ENCODE measurements around the gene CDC14A. TPM values are rescaled to one million over a fixed set of nuclear protein-coding genes. Genes with fewer than 3 reads are reported as not detected.

The CDC14A gene
- total and polyA plus RNA-seq, 2 donors: 8.3 to 9.8 TPM

DNA sequence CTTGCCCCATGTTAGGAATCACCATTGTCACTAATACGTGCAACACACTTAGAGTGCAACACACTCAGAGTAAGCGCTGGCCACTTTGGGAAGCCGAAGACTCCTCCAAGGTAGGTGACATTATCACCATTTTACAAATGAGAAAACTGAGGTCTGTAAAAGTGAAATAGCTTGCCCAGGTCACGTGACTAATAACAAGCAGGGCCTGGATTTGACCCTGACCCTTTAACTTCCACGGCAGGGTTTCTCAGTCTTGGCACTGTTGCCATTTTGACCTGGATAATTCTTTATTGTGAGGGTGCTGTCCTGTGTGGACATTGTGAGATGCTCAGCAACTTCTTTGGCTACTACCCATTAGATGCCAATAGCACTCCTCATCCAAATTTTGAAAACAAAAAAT lies 177.8 kb downstream of the CDC14A start:
- Histone ChIP-seq H3K27ac (ENCODE audit: low read depth in 1 of 2, low read length in 1 of 2) (no peak overlapping the region), H3K9me3 (ENCODE audit: control insufficient read depth in 2 of 2, insufficient read depth in 1 of 2, low read length in 1 of 2) (no peaks in the 10 kb centered on the region), H3K4me1 (ENCODE audit: control insufficient read depth in 2 of 2, insufficient read depth in 2 of 2, low read length in 2 of 2) (no peaks in the 10 kb centered on the region), H3K27me3 (ENCODE audit: control insufficient read depth in 2 of 2, insufficient read depth in 1 of 2, low read length in 1 of 2) (no peaks in the 10 kb centered on the region), H3K4me3 (ENCODE audit: low read length in 2 of 2) (no peak overlapping the region), H3K36me3 (ENCODE audit: control insufficient read depth in 2 of 2, insufficient read depth in 2 of 2, low read length in 1 of 2) (no peaks in the 10 kb centered on the region)
- DNase-seq (ENCODE audit: low read depth in 6 of 9, low spot score in 9 of 9): no peak
- 98% methylated on average over 5 of the region's 5 CpGs for WGBS

DNA sequence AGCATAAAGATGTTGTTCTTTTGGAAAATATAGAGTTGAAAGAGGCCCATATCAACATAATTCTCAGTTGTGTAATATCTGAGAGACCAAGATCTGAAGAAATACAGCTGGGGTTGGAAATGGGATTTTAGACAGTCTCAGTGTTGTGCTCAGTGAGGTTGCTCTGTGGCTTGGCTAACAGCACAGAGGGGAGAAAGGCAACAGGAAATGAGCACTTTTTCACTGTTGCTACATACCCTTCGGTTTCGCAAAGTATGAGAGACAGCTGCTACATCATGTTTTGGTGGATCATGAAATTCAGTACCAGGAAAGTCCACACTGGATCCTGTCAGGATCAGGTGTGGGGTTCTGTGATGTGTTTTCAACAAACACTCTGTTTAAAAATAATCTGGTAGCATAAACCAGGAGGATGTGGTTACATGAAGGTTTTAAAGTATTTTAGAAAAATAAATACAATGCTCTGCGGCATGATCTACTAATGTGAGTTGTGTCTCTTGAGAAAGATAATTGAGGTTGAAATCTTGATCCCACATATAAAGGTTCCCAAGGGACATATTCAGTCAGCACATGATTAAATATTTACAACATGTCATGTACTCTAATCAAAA lies 178.7 kb downstream of the CDC14A start:
- Histone ChIP-seq H3K9me3 (ENCODE audit: control insufficient read depth in 2 of 2, insufficient read depth in 1 of 2, low read length in 1 of 2) (no peaks in the 10 kb centered on the region), H3K27ac (ENCODE audit: low read depth in 1 of 2, low read length in 1 of 2) (peak overlapping the region in 1 of 2 donors; percentile 40), H3K27me3 (ENCODE audit: control insufficient read depth in 2 of 2, insufficient read depth in 1 of 2, low read length in 1 of 2) (peaks cover 0 to 2% of the 10 kb centered on the region in 2 donors), H3K4me1 (ENCODE audit: control insufficient read depth in 2 of 2, insufficient read depth in 2 of 2, low read length in 2 of 2) (no peaks in the 10 kb centered on the region), H3K4me3 (ENCODE audit: low read length in 2 of 2) (no peak overlapping the region), H3K36me3 (ENCODE audit: control insufficient read depth in 2 of 2, insufficient read depth in 2 of 2, low read length in 1 of 2) (no peaks in the 10 kb centered on the region)
- 12% methylated on average over 3 of the region's 3 CpGs for WGBS
- peak in 3 of 9 donors; percentile 17 to 68 (median 29) for DNase-seq (ENCODE audit: low read depth in 6 of 9, low spot score in 9 of 9)

DNA sequence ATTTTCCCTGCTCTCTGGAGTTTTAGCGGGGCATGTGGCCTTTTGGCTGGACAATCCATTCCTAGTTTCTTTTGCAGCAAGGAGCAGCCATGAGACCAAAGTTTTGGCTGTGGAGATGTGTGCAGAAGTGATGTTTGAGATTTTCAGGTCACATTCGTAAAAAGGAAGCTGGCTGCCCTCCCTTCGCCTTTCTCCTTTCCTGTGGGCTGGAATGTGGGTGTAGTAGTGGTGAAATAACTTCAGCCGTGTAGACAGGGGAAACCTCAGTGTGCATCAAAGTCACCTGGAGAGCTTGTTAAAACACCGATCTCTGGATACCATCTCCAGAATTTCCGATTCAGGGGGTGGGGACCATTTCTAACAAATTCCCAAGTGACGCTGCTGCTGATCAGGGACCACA lies 180.3 kb downstream of the CDC14A start:
- Histone ChIP-seq H3K4me1 (ENCODE audit: control insufficient read depth in 2 of 2, insufficient read depth in 2 of 2, low read length in 2 of 2) (no peaks in the 10 kb centered on the region), H3K27me3 (ENCODE audit: control insufficient read depth in 2 of 2, insufficient read depth in 1 of 2, low read length in 1 of 2) (peaks cover 2 to 7% of the 10 kb centered on the region in 2 donors), H3K36me3 (ENCODE audit: control insufficient read depth in 2 of 2, insufficient read depth in 2 of 2, low read length in 1 of 2) (no peaks in the 10 kb centered on the region), H3K27ac (ENCODE audit: low read depth in 1 of 2, low read length in 1 of 2) (no peak overlapping the region), H3K9me3 (ENCODE audit: control insufficient read depth in 2 of 2, insufficient read depth in 1 of 2, low read length in 1 of 2) (no peaks in the 10 kb centered on the region), H3K4me3 (ENCODE audit: low read length in 2 of 2) (no peak overlapping the region)
- DNase-seq (ENCODE audit: low read depth in 6 of 9, low spot score in 9 of 9): no peak
- 29% methylated on average over 7 of the region's 7 CpGs for WGBS

DNA sequence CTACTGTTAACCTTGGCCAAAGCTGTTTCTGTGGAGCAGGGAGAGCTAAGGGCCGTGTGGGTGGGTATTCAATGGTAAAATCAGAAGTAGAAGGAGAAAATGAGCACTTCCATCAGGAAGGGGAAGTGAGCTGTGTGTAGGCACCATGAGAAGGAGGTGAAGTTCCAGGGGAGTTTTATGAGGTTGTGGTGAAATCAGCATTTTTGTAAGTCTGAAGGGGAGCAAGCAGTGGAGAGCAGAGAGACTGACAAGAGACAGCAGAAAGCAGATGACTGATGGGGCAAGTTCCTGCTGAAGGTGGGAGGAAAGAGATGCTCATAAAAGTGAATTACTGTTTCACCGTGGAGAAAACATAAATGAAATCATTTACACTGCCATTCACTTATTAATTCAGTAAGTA lies 183.0 kb downstream of the CDC14A start:
- Histone ChIP-seq H3K9me3 (ENCODE audit: control insufficient read depth in 2 of 2, insufficient read depth in 1 of 2, low read length in 1 of 2) (no peaks in the 10 kb centered on the region), H3K36me3 (ENCODE audit: control insufficient read depth in 2 of 2, insufficient read depth in 2 of 2, low read length in 1 of 2) (no peaks in the 10 kb centered on the region), H3K4me1 (ENCODE audit: control insufficient read depth in 2 of 2, insufficient read depth in 2 of 2, low read length in 2 of 2) (peaks cover 5 to 15% of the 10 kb centered on the region in 2 donors), H3K27ac (ENCODE audit: low read depth in 1 of 2, low read length in 1 of 2) (no peak overlapping the region), H3K27me3 (ENCODE audit: control insufficient read depth in 2 of 2, insufficient read depth in 1 of 2, low read length in 1 of 2) (peaks cover 17 to 31% of the 10 kb centered on the region in 2 donors), H3K4me3 (ENCODE audit: low read length in 2 of 2) (no peak overlapping the region)
- DNase-seq (ENCODE audit: low read depth in 6 of 9, low spot score in 9 of 9): no peak
- 86% methylated on average over 2 of the region's 2 CpGs for WGBS

DNA sequence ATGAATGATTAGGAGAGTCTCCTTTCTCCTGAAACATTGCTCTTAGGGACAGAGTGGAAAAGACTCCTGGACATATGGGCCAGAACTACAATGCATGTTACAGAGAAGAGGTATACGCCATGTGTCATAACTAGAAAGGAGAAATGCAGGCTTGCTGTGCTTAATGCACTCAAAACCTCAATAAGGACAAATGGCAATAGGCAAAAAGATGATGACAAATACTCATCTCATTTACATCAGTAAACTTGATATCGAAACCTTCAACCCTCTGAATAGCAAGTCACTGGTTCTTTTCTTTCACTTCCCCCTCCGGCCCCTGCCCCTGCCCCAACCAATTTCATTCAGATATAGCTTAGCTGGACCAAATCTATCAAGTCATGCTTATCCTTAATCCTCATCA lies 183.7 kb downstream of the CDC14A start:
- no peaks in the 10 kb centered on the region for H3K9me3 ChIP-seq (ENCODE audit: control insufficient read depth in 2 of 2, insufficient read depth in 1 of 2, low read length in 1 of 2)
- H3K36me3 ChIP-seq (ENCODE audit: control insufficient read depth in 2 of 2, insufficient read depth in 2 of 2, low read length in 1 of 2): no peaks in the 10 kb centered on the region
- peaks cover 5 to 15% of the 10 kb centered on the region in 2 donors for H3K4me1 ChIP-seq (ENCODE audit: control insufficient read depth in 2 of 2, insufficient read depth in 2 of 2, low read length in 2 of 2)
- no peak overlapping the region for H3K27ac ChIP-seq (ENCODE audit: low read depth in 1 of 2, low read length in 1 of 2)
- DNase-seq (ENCODE audit: low read depth in 6 of 9, low spot score in 9 of 9): no peak
- 91% methylated on average over 3 of the region's 3 CpGs for WGBS
- no peak overlapping the region for H3K4me3 ChIP-seq (ENCODE audit: low read length in 2 of 2)
- H3K27me3 ChIP-seq (ENCODE audit: control insufficient read depth in 2 of 2, insufficient read depth in 1 of 2, low read length in 1 of 2): peaks cover 21 to 39% of the 10 kb centered on the region in 2 donors

DNA sequence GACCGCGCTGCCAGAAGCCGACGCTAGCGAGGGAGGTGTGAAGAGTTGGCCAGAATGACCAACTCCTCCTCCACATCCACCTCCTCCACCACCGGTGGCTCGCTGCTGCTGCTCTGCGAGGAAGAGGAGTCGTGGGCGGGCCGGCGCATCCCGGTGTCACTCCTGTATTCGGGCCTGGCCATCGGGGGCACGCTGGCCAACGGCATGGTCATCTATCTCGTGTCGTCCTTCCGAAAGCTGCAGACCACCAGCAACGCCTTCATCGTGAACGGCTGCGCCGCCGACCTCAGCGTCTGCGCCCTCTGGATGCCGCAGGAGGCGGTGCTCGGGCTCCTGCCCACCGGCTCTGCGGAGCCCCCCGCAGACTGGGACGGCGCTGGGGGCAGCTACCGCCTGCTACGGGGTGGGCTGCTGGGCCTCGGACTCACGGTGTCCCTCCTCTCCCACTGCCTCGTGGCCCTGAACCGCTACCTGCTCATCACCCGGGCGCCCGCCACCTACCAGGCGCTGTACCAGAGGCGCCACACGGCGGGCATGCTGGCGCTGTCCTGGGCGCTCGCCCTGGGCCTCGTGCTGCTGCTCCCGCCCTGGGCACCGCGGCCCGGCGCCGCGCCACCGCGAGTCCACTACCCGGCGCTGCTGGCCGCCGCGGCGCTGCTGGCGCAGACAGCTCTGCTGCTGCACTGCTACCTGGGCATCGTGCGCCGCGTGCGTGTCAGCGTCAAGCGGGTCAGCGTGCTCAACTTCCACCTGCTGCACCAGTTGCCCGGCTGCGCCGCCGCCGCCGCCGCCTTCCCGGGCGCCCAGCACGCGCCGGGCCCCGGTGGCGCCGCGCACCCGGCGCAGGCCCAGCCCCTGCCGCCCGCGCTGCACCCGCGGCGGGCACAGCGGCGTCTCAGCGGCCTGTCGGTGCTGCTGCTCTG lies 186.9 kb downstream of the CDC14A start:
- H3K9me3 ChIP-seq (ENCODE audit: control insufficient read depth in 2 of 2, insufficient read depth in 1 of 2, low read length in 1 of 2): no peaks in the 10 kb centered on the region
- peak overlapping the region; percentile 29 to 52 for H3K4me3 ChIP-seq (ENCODE audit: low read length in 2 of 2)
- peaks cover 23 to 44% of the 10 kb centered on the region in 2 donors for H3K27me3 ChIP-seq (ENCODE audit: control insufficient read depth in 2 of 2, insufficient read depth in 1 of 2, low read length in 1 of 2)
- H3K36me3 ChIP-seq (ENCODE audit: control insufficient read depth in 2 of 2, insufficient read depth in 2 of 2, low read length in 1 of 2): no peaks in the 10 kb centered on the region
- no peak overlapping the region for H3K27ac ChIP-seq (ENCODE audit: low read depth in 1 of 2, low read length in 1 of 2)
- 2% methylated on average over 105 of the region's 105 CpGs for WGBS
- DNase-seq (ENCODE audit: low read depth in 6 of 9, low spot score in 9 of 9): peak in 2 of 9 donors; percentile 29 to 36
- H3K4me1 ChIP-seq (ENCODE audit: control insufficient read depth in 2 of 2, insufficient read depth in 2 of 2, low read length in 2 of 2): peaks cover 5 to 15% of the 10 kb centered on the region in 2 donors

DNA sequence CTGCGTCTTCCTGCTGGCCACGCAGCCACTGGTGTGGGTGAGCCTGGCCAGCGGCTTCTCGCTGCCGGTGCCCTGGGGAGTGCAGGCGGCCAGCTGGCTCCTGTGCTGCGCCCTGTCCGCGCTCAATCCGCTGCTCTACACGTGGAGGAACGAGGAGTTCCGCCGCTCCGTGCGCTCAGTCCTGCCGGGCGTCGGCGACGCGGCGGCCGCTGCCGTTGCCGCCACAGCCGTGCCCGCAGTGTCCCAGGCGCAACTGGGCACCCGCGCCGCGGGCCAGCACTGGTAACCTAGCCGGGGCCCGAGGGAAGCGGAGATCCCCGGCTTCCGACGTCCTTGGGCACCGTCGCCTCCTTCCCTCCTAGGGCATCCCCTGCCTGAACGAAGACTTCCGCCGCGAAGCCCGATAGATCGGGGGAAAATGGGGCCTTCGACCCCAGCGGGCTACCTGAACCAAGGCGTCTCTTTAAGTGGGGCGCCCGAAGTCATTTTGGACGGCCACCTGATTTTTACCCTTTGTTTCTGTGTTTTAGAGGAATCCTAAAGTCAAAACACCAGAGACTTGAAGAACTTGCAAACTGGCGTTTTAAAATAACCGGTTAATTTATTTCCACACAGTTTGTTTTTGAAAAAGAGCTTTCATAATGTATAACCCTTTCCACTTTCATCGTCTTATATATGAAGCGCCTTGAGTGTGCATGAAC lies 187.7 kb downstream of the CDC14A start:
- 10% methylated on average over 57 of the region's 57 CpGs for WGBS
- peak in 2 of 9 donors; percentile 18 to 45 for DNase-seq (ENCODE audit: low read depth in 6 of 9, low spot score in 9 of 9)
- H3K27me3 ChIP-seq (ENCODE audit: control insufficient read depth in 2 of 2, insufficient read depth in 1 of 2, low read length in 1 of 2): peaks cover 23 to 44% of the 10 kb centered on the region in 2 donors
- H3K36me3 ChIP-seq (ENCODE audit: control insufficient read depth in 2 of 2, insufficient read depth in 2 of 2, low read length in 1 of 2): no peaks in the 10 kb centered on the region
- H3K27ac ChIP-seq (ENCODE audit: low read depth in 1 of 2, low read length in 1 of 2): no peak overlapping the region
- peaks cover 5 to 15% of the 10 kb centered on the region in 2 donors for H3K4me1 ChIP-seq (ENCODE audit: control insufficient read depth in 2 of 2, insufficient read depth in 2 of 2, low read length in 2 of 2)
- no peaks in the 10 kb centered on the region for H3K9me3 ChIP-seq (ENCODE audit: control insufficient read depth in 2 of 2, insufficient read depth in 1 of 2, low read length in 1 of 2)
- peak overlapping the region; percentile 23 to 52 for H3K4me3 ChIP-seq (ENCODE audit: low read length in 2 of 2)

DNA sequence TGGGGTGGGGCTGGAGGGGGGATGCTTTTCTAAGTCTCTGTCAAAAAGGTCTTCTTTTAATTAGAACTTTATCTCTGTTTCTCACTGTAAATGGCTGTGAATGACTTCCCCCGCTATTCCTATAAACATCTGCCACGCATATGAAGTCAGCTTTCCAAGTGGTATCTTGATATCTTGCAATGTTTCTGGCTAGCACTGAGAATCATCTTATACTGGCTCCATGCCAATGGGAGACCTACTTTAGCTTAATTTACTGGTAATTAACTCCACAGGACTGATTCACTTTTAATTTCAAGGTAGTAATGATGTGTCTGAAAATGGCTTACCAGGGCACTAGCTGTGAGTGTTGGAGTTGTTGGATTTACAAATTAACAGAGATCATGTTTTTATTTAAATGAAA lies 190.0 kb downstream of the CDC14A start:
- H3K4me3 ChIP-seq (ENCODE audit: low read length in 2 of 2): no peak overlapping the region
- no peaks in the 10 kb centered on the region for H3K36me3 ChIP-seq (ENCODE audit: control insufficient read depth in 2 of 2, insufficient read depth in 2 of 2, low read length in 1 of 2)
- H3K4me1 ChIP-seq (ENCODE audit: control insufficient read depth in 2 of 2, insufficient read depth in 2 of 2, low read length in 2 of 2): peaks cover 5 to 15% of the 10 kb centered on the region in 2 donors
- peaks cover 21 to 38% of the 10 kb centered on the region in 2 donors for H3K27me3 ChIP-seq (ENCODE audit: control insufficient read depth in 2 of 2, insufficient read depth in 1 of 2, low read length in 1 of 2)
- no peak for DNase-seq (ENCODE audit: low read depth in 6 of 9, low spot score in 9 of 9)
- 96% methylated on average over 2 of the region's 2 CpGs for WGBS
- no peak overlapping the region for H3K27ac ChIP-seq (ENCODE audit: low read depth in 1 of 2, low read length in 1 of 2)
- no peaks in the 10 kb centered on the region for H3K9me3 ChIP-seq (ENCODE audit: control insufficient read depth in 2 of 2, insufficient read depth in 1 of 2, low read length in 1 of 2)
